NCI-H226 (cell line): ENCODE measurements around the gene HOXD8.
A peak's percentile ranks its signal among the peaks of the same experiment; 100 is the strongest.

Experiments
- DNase-seq: peaks from one replicate; pipeline ENCODE4 v3.0.0-alpha.2; 2015

The HOXD8 gene

GRCh38 chr2:176091329-176092258 lies 37.9 kb upstream of the HOXD8 start:
- DNase-seq: no peak

- DNase-seq: no peak
Observed at GRCh38 chr2:176092270-176093144, 37.0 kb upstream of the HOXD8 start, which contains the start of gene HOXD13. Gene HOXD13 (plus strand): TSS chr2:176092721. CDS start chr2:176092891, 170 bp downstream.

- no peak for DNase-seq
Observed at GRCh38 chr2:176093145-176093897, 36.2 kb upstream of the HOXD8 start.

GRCh38 chr2:176093898-176094249 lies 35.6 kb upstream of the HOXD8 start:
- no peak for DNase-seq

- DNase-seq: no peak
Observed at GRCh38 chr2:176094349-176094748, 35.2 kb upstream of the HOXD8 start.

GRCh38 chr2:176095421-176095820 lies 34.1 kb upstream of the HOXD8 start:
- DNase-seq: no peak

- DNase-seq: no peak
Observed at GRCh38 chr2:176096243-176096985, 33.1 kb upstream of the HOXD8 start.

GRCh38 chr2:176096986-176097819 lies 32.3 kb upstream of the HOXD8 start:
- DNase-seq: peak; percentile 51

- no peak for DNase-seq
Observed at GRCh38 chr2:176097820-176098365, 31.6 kb upstream of the HOXD8 start.

GRCh38 chr2:176098366-176099158 lies 30.9 kb upstream of the HOXD8 start:
- DNase-seq: no peak

- DNase-seq: no peak
Observed at GRCh38 chr2:176099159-176099727, 30.3 kb upstream of the HOXD8 start.

- no peak for DNase-seq
Observed at GRCh38 chr2:176099728-176100546, 29.6 kb upstream of the HOXD8 start, which contains the start of gene HOXD12. Gene HOXD12 (plus strand): TSS chr2:176099795. CDS start chr2:176099802, 7 bp downstream.

- DNase-seq: no peak
Observed at GRCh38 chr2:176100547-176101140, 28.9 kb upstream of the HOXD8 start.

- no peak for DNase-seq
Observed at GRCh38 chr2:176101216-176101830, 28.2 kb upstream of the HOXD8 start.

GRCh38 chr2:176101842-176102241 lies 27.7 kb upstream of the HOXD8 start:
- DNase-seq: no peak

- DNase-seq: no peak
Observed at GRCh38 chr2:176102309-176102866, 27.1 kb upstream of the HOXD8 start.

GRCh38 chr2:176103194-176103593 lies 26.3 kb upstream of the HOXD8 start:
- no peak for DNase-seq
